ENCODE results near the gene LRRC1. TPM values are rescaled to one million over a fixed set of nuclear protein-coding genes. Genes with fewer than 3 reads are reported as not detected.

LRRC1 gene
- total and polyA plus RNA-seq, 2 donors (not counting 1 experiment from before 2014, with no cell fraction given): 3.4 to 8.9 TPM

GRCh38 chr6:53794137-53794719, 577 bp upstream of the LRRC1 start:
- H3K36me3 ChIP-seq (replicated peaks in 1 of 2; ENCODE audit: control extremely low read depth in 1 of 2, control insufficient read depth in 1 of 2, extremely low read depth in 1 of 2, insufficient read depth in 2 of 2, low read length in 1 of 2): no peaks in the 10 kb centered on the region
- H3K4me3 ChIP-seq (ENCODE audit: control extremely low read depth in 1 of 5, extremely low read depth in 1 of 5, insufficient read depth in 1 of 5, low read depth in 2 of 5, low read length in 4 of 5): peak overlapping the region; percentile 76 to 91 (median 83)
- H2AFZ ChIP-seq (ENCODE audit: insufficient read depth, low read depth, low read length, poor library complexity, severe bottlenecking): peak overlapping the region; percentile 94
- peaks cover 17 to 25% of the 10 kb centered on the region in 2 donors for H3K4me1 ChIP-seq (ENCODE audit: control insufficient read depth in 2 of 2, insufficient read depth in 2 of 2, low read length in 2 of 2)
- H3K79me2 ChIP-seq (ENCODE audit: control insufficient read depth, insufficient read depth, low read length): peaks cover 3% of the 10 kb centered on the region
- H3K27me3 Mint-ChIP-seq: peaks cover 6% of the 10 kb centered on the region
- H3K9me3 Mint-ChIP-seq (ENCODE audit: insufficient read depth): no peaks in the 10 kb centered on the region
- ATAC-seq (ENCODE audit: low read depth) (peak; percentile 57), DNase-seq (no peak)
- peak overlapping the region; percentile 95 for H3K4me3 Mint-ChIP-seq
- H3K4me1 Mint-ChIP-seq: peaks cover 35% of the 10 kb centered on the region
- H3K9ac ChIP-seq (ENCODE audit: low read length): peak overlapping the region; percentile 72
- peaks cover 0 to 4% (median 0%) of the 10 kb centered on the region in 3 donors for H3K9me3 ChIP-seq (ENCODE audit: control extremely low read depth in 1 of 3, control insufficient read depth in 2 of 3, insufficient read depth in 1 of 3, low read length in 2 of 3)
- ChIA-PET CTCF (interaction anchor here (0.9 to 1.1 kb wide), 3 partner anchors 13 to 250 kb away, joined by 3 read pairs; no protein-coding TSS in a partner anchor), POLR2A (interaction anchor here (0.6 to 1.2 kb wide), 2 partner anchors 19 to 249 kb away, joined by 3 to 4 read pairs; partner anchors contain the start of gene GCLC)
- H4K20me1 ChIP-seq (ENCODE audit: control insufficient read depth, insufficient read depth, low read length, poor library complexity, severe bottlenecking): no peaks in the 10 kb centered on the region
- WGBS (ENCODE audit: insufficient coverage): 1% methylated on average over 18 of the region's 27 CpGs
- peak overlapping the region; percentile 93 for H3K27ac Mint-ChIP-seq
- TF ChIP-seq, protein P1, sequence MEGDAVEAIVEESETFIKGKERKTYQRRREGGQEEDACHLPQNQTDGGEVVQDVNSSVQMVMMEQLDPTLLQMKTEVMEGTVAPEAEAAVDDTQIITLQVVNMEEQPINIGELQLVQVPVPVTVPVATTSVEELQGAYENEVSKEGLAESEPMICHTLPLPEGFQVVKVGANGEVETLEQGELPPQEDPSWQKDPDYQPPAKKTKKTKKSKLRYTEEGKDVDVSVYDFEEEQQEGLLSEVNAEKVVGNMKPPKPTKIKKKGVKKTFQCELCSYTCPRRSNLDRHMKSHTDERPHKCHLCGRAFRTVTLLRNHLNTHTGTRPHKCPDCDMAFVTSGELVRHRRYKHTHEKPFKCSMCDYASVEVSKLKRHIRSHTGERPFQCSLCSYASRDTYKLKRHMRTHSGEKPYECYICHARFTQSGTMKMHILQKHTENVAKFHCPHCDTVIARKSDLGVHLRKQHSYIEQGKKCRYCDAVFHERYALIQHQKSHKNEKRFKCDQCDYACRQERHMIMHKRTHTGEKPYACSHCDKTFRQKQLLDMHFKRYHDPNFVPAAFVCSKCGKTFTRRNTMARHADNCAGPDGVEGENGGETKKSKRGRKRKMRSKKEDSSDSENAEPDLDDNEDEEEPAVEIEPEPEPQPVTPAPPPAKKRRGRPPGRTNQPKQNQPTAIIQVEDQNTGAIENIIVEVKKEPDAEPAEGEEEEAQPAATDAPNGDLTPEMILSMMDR (IDR thresholded peaks at IDR 0.05): no peak
- no peak for TF ChIP-seq EZH2 (IDR thresholded peaks at IDR 0.05; ENCODE audit: borderline replicate concordance, insufficient read depth, low read depth, low read length, poor library complexity, severe bottlenecking)
- peak overlapping the region; percentile 91 for H3K4me2 ChIP-seq (replicated peaks; ENCODE audit: low read depth, low read length, poor library complexity, severe bottlenecking)
- H3K27me3 ChIP-seq (replicated peaks in 1 of 4; ENCODE audit: control extremely low read depth in 1 of 4, control insufficient read depth in 3 of 4, insufficient read depth in 4 of 4, low read length in 3 of 4): peaks cover 0 to 3% (median 0%) of the 10 kb centered on the region in 4 experiments
- intact Hi-C loops (cut with micrococcal nuclease): loop anchor here (1.0 to 5.0 kb wide), 4 partner anchors 142 to 1217 kb away; partner anchors contain the start of genes GCLC, GSTA4 and TRAM2
- peak overlapping the region; percentile 30 to 62 for H3K27ac ChIP-seq (ENCODE audit: low read length in 2 of 2)

GRCh38 chr6:53795340-53795701, 516 bp downstream of the LRRC1 start:
- Histone ChIP-seq H3K79me2 (ENCODE audit: control insufficient read depth, insufficient read depth, low read length) (peaks cover 3% of the 10 kb centered on the region), H3K4me1 (ENCODE audit: control insufficient read depth in 2 of 2, insufficient read depth in 2 of 2, low read length in 2 of 2) (peaks cover 17 to 25% of the 10 kb centered on the region in 2 donors), H3K27ac (ENCODE audit: low read length in 2 of 2) (peak overlapping the region in 1 of 2 donors; percentile 22), H3K9ac (ENCODE audit: low read length) (peak overlapping the region; percentile 72), H3K4me2 (replicated peaks; ENCODE audit: low read depth, low read length, poor library complexity, severe bottlenecking) (peak overlapping the region; percentile 91), H2AFZ (ENCODE audit: insufficient read depth, low read depth, low read length, poor library complexity, severe bottlenecking) (peak overlapping the region; percentile 94), H3K36me3 (replicated peaks in 1 of 2; ENCODE audit: control extremely low read depth in 1 of 2, control insufficient read depth in 1 of 2, extremely low read depth in 1 of 2, insufficient read depth in 2 of 2, low read length in 1 of 2) (no peaks in the 10 kb centered on the region), H4K20me1 (ENCODE audit: control insufficient read depth, insufficient read depth, low read length, poor library complexity, severe bottlenecking) (no peaks in the 10 kb centered on the region), H3K4me3 (ENCODE audit: control extremely low read depth in 1 of 5, extremely low read depth in 1 of 5, insufficient read depth in 1 of 5, low read depth in 2 of 5, low read length in 4 of 5) (peak overlapping the region; percentile 60 to 91 (median 83)), H3K27me3 (replicated peaks in 1 of 4; ENCODE audit: control extremely low read depth in 1 of 4, control insufficient read depth in 3 of 4, insufficient read depth in 4 of 4, low read length in 3 of 4) (peaks cover 0 to 3% (median 0%) of the 10 kb centered on the region in 4 experiments), H3K9me3 (ENCODE audit: control extremely low read depth in 1 of 3, control insufficient read depth in 2 of 3, insufficient read depth in 1 of 3, low read length in 2 of 3) (no peaks in the 10 kb centered on the region)
- DNase-seq (no peak), ATAC-seq (ENCODE audit: low read depth) (no peak)
- TF ChIP-seq, protein P1 (IDR thresholded peaks at IDR 0.05): no peak
- no peak for TF ChIP-seq EZH2 (IDR thresholded peaks at IDR 0.05; ENCODE audit: borderline replicate concordance, insufficient read depth, low read depth, low read length, poor library complexity, severe bottlenecking)
- POLR2A ChIA-PET: interaction anchor here (1.2 kb wide), 1 partner anchor 18 kb away, joined by 3 read pairs; no protein-coding TSS in a partner anchor
- WGBS (ENCODE audit: insufficient coverage): under 1% methylated on average over 16 of the region's 21 CpGs
- Mint-ChIP-seq H3K9me3 (ENCODE audit: insufficient read depth) (no peaks in the 10 kb centered on the region), H3K4me1 (peaks cover 35% of the 10 kb centered on the region), H3K4me3 (peak overlapping the region; percentile 95), H3K27ac (peak overlapping the region; percentile 90), H3K27me3 (peaks cover 6% of the 10 kb centered on the region)
- intact Hi-C loops (cut with micrococcal nuclease): loop anchor here (5.0 kb wide), 1 partner anchor 1123 kb away; the partner anchor contains the start of gene TMEM14A
- CTCF ChIA-PET: interaction anchor here (0.9 to 1.9 kb wide), 5 partner anchors 67 to 251 kb away, joined by 3 to 4 read pairs (median 3); no protein-coding TSS in a partner anchor
